IMR-90 (cell line): ENCODE measurements around the gene LGMN. TPM values are rescaled to one million over a fixed set of nuclear protein-coding genes. Genes with fewer than 3 reads are reported as not detected.

Experiments used
- ATAC-seq: fragments of 200-7000 bp; cut with Tn5 transposase; 2 replicates; pipeline ENCODE4 v1.9.1; 2020; ENCODE audit warnings: low read depth, mild to moderate bottlenecking, moderate library complexity
- BruUV-seq: library from RNA; stranded (reverse); fragments of 400-500 nt; replicated peaks from 2 replicates; lab custom pipeline; 2021; lab: Mats Ljungman, UMichigan
- CTCF ChIA-PET: fragments of 300-600 bp; formaldehyde crosslinking; extraction: SDS; loops from one replicate; lab custom pipeline; 2021; ENCODE audit warnings: antibody characterized with exemption; lab: Yijun Ruan, JAX
- POLR2A ChIA-PET: fragments of 300-600 bp; sonication (Branson Sonifier 250); formaldehyde crosslinking; loops from one replicate; lab custom pipeline; 2022; ENCODE audit warnings: antibody characterized with exemption; ENCODE audit not compliant: unreplicated experiment; lab: Charles Lee
- DNase-seq: peaks from one replicate; pipeline ENCODE4 v3.0.0; 2013
- H2AFZ ChIP-seq: replicated peaks from 2 replicates; pipeline ENCODE3; 2013; ENCODE audit warnings: low read length, mild to moderate bottlenecking; ENCODE audit not compliant: poor library complexity
- H2AK5ac ChIP-seq: 2 replicates; pipeline ENCODE4 v1.6.1; 2013; ENCODE audit warnings: low read depth, low read length, inconsistent platforms
- H2AK9ac ChIP-seq: replicated peaks from 2 replicates; pipeline ENCODE3; 2013; ENCODE audit warnings: mild to moderate bottlenecking, low read depth, low read length, moderate library complexity; ENCODE audit not compliant: poor library complexity
- H2BK120ac ChIP-seq: 2 replicates; pipeline ENCODE4 v1.6.1; 2013; ENCODE audit warnings: low read depth, low read length, inconsistent platforms
- H2BK15ac ChIP-seq: 3 replicates; pipeline ENCODE4 v1.6.1; 2013; ENCODE audit warnings: low read depth, low read length, inconsistent platforms
- H2BK20ac ChIP-seq: 2 replicates; pipeline ENCODE4 v1.6.1; 2013; ENCODE audit warnings: low read depth, mild to moderate bottlenecking, inconsistent platforms, low read length, moderate library complexity
- H2BK5ac ChIP-seq: 2 replicates; pipeline ENCODE4 v1.6.1; 2013; ENCODE audit warnings: mild to moderate bottlenecking, low read depth, low read length, inconsistent platforms; ENCODE audit not compliant: poor library complexity, severe bottlenecking
- H3K14ac ChIP-seq: replicated peaks from 2 replicates; pipeline ENCODE4 v1.6.1; 2013; ENCODE audit warnings: low read depth, low read length, inconsistent platforms
- H3K18ac ChIP-seq: 2 replicates; pipeline ENCODE4 v1.6.1; 2013; ENCODE audit warnings: low read depth, low read length, control low read depth
- H3K23ac ChIP-seq: 2 replicates; pipeline ENCODE4 v1.6.1; 2013; ENCODE audit warnings: low read depth, low read length, inconsistent platforms
- H3K27ac ChIP-seq: 2 replicates; pipeline ENCODE4 v1.5.1; 2013; ENCODE audit warnings: mild to moderate bottlenecking, control low read depth, low read length; ENCODE audit not compliant: insufficient read depth
- H3K27me3 ChIP-seq: 2 replicates; pipeline ENCODE4 v1.6.1; 2013; ENCODE audit warnings: low read length; ENCODE audit not compliant: control insufficient read depth, insufficient read depth
- H3K36me3 ChIP-seq: 2 replicates; pipeline ENCODE4 v1.6.1; 2013; ENCODE audit warnings: low read length, mixed read lengths; ENCODE audit not compliant: control insufficient read depth, insufficient read depth
- H3K4ac ChIP-seq: 2 replicates; pipeline ENCODE4 v1.6.1; 2013; ENCODE audit warnings: low read depth, low read length, inconsistent platforms
- H3K4me1 ChIP-seq: 2 replicates; pipeline ENCODE4 v1.6.1; 2013; ENCODE audit warnings: low read length, mixed read lengths; ENCODE audit not compliant: control insufficient read depth, insufficient read depth
- H3K4me2 ChIP-seq: 2 replicates; pipeline ENCODE4 v1.6.1; 2013; ENCODE audit warnings: low read depth, mild to moderate bottlenecking, control low read depth, low read length, moderate library complexity
- H3K4me3 ChIP-seq: 2 replicates; pipeline ENCODE4 v1.5.1; 2013; ENCODE audit warnings: low read depth, mild to moderate bottlenecking, control low read depth, low read length, moderate library complexity; ENCODE audit not compliant: insufficient read depth
- H3K56ac ChIP-seq: 2 replicates; pipeline ENCODE4 v1.6.1; 2013; ENCODE audit warnings: low read length, inconsistent platforms; ENCODE audit not compliant: insufficient read depth; ENCODE audit errors: extremely low read depth
- H3K79me1 ChIP-seq, 2 experiments: 2 replicates each; pipeline ENCODE4 v1.6.1; 2013; ENCODE audit warnings: low read length in 2 of 2, inconsistent platforms in 1 of 2, low read depth in 1 of 2
- H3K9ac ChIP-seq: 2 replicates; pipeline ENCODE4 v1.6.1; 2013; ENCODE audit warnings: low read depth, low read length, control low read depth
- H3K9me1 ChIP-seq: 2 replicates; pipeline ENCODE4 v1.6.1; 2013; ENCODE audit warnings: low read length, inconsistent platforms; ENCODE audit not compliant: insufficient read depth
- H3K9me3 ChIP-seq: 2 replicates; pipeline ENCODE4 v1.6.1; 2013; ENCODE audit warnings: low read length; ENCODE audit not compliant: control insufficient read depth, insufficient read depth
- H4K20me1 ChIP-seq: 2 replicates; pipeline ENCODE4 v1.6.1; 2013; ENCODE audit warnings: low read length, inconsistent platforms; ENCODE audit not compliant: insufficient read depth
- H4K5ac ChIP-seq: 2 replicates; pipeline ENCODE4 v1.6.1; 2013; ENCODE audit warnings: mild to moderate bottlenecking, low read depth, low read length, control low read depth
- H4K8ac ChIP-seq, 2 experiments: 2 replicates each; pipeline ENCODE4 v1.6.1; 2013; ENCODE audit warnings: low read depth in 2 of 2, low read length in 2 of 2, control low read depth in 1 of 2, inconsistent platforms in 1 of 2
- H4K91ac ChIP-seq: 2 replicates; pipeline ENCODE4 v1.6.1; 2013; ENCODE audit warnings: low read depth, low read length, inconsistent platforms; ENCODE audit not compliant: insufficient read depth
- CEBPB ChIP-seq: IDR thresholded peaks from 2 replicates; pipeline ENCODE4 v1.6.1; 2012; ENCODE audit warnings: low read depth, low read length, improper control_type of control experiment
- MAZ ChIP-seq: IDR thresholded peaks from 2 replicates; pipeline ENCODE4 v1.6.1; 2012; ENCODE audit warnings: low read depth, mild to moderate bottlenecking, low read length, improper control_type of control experiment, moderate library complexity, borderline replicate concordance
- WGBS, 2 experiments: methylation state at CpG; one replicate each; pipeline versions ENCODE4 v1.1.5 to v1.1.7; 2013; ENCODE audit warnings: missing lambda C conversion rate in 2 of 2; ENCODE audit not compliant: insufficient read length in 1 of 2; ENCODE audit errors: extremely low coverage in 2 of 2; 5-methylcytosine and 5-hydroxymethylcytosine counted together
- dilution Hi-C: fragments of 300-500 bp; cut with HindIII; formaldehyde crosslinking; loops from one replicate; pipeline ENCODE4 v1.14.3; 2018; ENCODE audit warnings: low sequenced_read_pairs; ENCODE audit not compliant: unreplicated experiment
- in situ Hi-C: fragments of 300-500 bp; cut with MboI; formaldehyde crosslinking; loops from 3 replicates; pipeline ENCODE4 v1.14.3; 2019; ENCODE audit warnings: low sequenced_read_pairs, inconsistent platforms, mixed read lengths
- intact Hi-C: fragments of 100-400 bp; cut with micrococcal nuclease; formaldehyde crosslinking; loops from 2 replicates; pipeline ENCODE4 v1.10.0; 2022
- polyA plus RNA-seq, 3 experiments: library from polyadenylated mRNA; depleted of rRNA; stranded (reverse); fragments of >200 nt; gene quantifications; 2 replicates each; pipeline ENCODE4 v1.2.3, GENCODE V29; 2012; ENCODE audit warnings: low replicate concordance in 1 of 3
- total RNA-seq: library from RNA; depleted of rRNA; stranded (reverse); fragments of >200 nt; gene quantifications from 2 replicates; pipeline ENCODE4 v1.2.3, GENCODE V29; 2012

The LGMN gene
- total and polyA plus RNA-seq, 2 of the 4 experiments (the other 2 are of a cell fraction), result 19.2 to 39.3 TPM

- Histone ChIP-seq H4K5ac (no peak overlapping the region), H3K9me3 (no peaks in the 10 kb centered on the region), H4K91ac (no peak overlapping the region), H4K20me1 (peaks cover 2% of the 10 kb centered on the region; the same call in 1 of the 2 replicates), H3K4ac (no peak overlapping the region), H2AK9ac (no peak overlapping the region), H2BK120ac (no peak overlapping the region), H3K27ac (no peak overlapping the region), H3K79me1 (no peaks in the 10 kb centered on the region; a peak in 1 of 4 replicates), H3K4me3 (no peak overlapping the region), H2AFZ (no peak overlapping the region), H2BK5ac (no peak overlapping the region), H3K9me1 (peaks cover 6% of the 10 kb centered on the region; the same call in 1 of the 2 replicates), H3K9ac (no peak overlapping the region), H3K4me2 (no peak overlapping the region), H3K4me1 (peaks cover 11% of the 10 kb centered on the region), H3K18ac (no peak overlapping the region), H3K23ac (no peak overlapping the region), H4K8ac (no peak overlapping the region), H2BK15ac (no peak overlapping the region), H3K27me3 (peaks cover 6% of the 10 kb centered on the region), H3K56ac (no peak overlapping the region), H3K36me3 (no peaks in the 10 kb centered on the region), H2BK20ac (no peak overlapping the region), H2AK5ac (no peak overlapping the region), H3K14ac (no peak overlapping the region)
- in situ Hi-C loops, result no loop called here
- TF ChIP-seq MAZ (no peak), CEBPB (0 out of 2 replicates have a peak, but pooled peaks have one; percentile 18)
- intact Hi-C loops, result no loop called here
- WGBS, 2 experiments, result 91% methylated on average over 4 of the region's 14 CpGs; no CpG with 5 or more reads in 1 of the 2 experiments
- ChIA-PET CTCF (no interaction called here), POLR2A (no interaction called here)
- dilution Hi-C loops, result no loop called here
- DNase-seq (no peak), ATAC-seq (no peak)
- BruUV-seq, result no TSS peak
Measured at GRCh38 chr14:92724516-92725340, 23.7 kb downstream of the LGMN start.
